NCI-H2227 (cell line): ENCODE results near the gene COL26A1.
"Not testable (repeated sequence)": the region's sequence is repeated elsewhere in the genome, so short reads cannot be mapped to it uniquely, and the experiment has no call there.

ENCODE experiments used
- DNase-seq: peaks from one replicate; lab custom pipeline; 2025; ENCODE audit not compliant: unreplicated experiment; lab: John Stamatoyannopoulos, UW

COL26A1 gene

DNA sequence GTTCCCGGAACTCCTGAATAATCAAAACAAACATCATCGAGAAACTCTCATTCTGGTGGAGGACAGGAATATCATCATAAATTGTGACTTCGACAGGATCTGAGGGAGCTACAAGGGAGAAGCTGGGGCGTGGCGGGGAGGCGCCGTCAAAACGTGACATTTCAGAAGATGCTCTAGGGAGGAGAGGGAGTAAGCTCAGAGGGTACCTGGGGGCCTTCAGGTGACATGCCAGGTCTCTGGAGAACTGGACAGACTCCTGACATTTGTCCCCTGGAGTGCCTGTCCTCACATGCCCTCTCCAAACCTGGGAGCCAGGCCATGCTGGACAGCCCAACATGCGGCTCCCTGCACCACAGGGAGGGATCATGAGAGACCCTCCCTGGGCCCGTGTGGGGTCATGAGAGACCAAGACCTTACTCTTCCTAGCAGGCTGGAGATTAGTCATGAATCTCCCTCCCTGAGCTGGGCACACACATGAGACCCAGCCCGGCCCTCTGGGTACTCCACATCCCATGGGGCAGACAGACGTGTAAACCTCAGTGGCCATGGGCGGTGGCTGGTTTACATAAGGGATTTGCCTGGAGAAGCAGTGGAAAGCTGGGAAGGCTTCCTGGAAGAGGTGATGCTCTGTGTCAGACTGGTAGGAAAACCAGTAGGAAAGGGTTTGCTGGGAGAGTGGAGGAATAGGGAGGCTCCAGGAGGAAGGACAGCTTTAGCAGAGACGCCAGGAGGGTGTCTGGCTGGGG is 185.4 kb downstream of the COL26A1 start:
- DNase-seq = no peak

DNA sequence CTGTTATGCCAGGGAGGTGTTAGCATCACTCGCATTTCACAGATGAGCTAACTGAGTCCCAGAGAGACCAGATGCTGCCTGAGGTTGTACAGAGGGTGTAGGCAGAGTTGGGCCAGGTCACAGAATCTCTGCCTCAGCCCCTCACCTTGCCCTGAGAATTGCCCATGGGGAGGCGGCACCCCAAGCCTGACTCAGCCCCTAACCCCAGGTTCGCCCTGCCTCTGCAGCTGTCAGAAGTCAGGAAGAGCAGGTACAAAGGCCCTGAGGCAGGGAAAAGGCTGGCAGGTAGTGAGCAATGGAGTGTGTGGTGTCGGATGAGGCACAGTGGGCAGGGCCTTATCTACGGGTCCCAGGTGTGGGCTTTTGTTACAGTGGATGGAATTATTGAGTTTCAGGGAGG is 187.1 kb downstream of the COL26A1 start:
- DNase-seq = no peak

DNA sequence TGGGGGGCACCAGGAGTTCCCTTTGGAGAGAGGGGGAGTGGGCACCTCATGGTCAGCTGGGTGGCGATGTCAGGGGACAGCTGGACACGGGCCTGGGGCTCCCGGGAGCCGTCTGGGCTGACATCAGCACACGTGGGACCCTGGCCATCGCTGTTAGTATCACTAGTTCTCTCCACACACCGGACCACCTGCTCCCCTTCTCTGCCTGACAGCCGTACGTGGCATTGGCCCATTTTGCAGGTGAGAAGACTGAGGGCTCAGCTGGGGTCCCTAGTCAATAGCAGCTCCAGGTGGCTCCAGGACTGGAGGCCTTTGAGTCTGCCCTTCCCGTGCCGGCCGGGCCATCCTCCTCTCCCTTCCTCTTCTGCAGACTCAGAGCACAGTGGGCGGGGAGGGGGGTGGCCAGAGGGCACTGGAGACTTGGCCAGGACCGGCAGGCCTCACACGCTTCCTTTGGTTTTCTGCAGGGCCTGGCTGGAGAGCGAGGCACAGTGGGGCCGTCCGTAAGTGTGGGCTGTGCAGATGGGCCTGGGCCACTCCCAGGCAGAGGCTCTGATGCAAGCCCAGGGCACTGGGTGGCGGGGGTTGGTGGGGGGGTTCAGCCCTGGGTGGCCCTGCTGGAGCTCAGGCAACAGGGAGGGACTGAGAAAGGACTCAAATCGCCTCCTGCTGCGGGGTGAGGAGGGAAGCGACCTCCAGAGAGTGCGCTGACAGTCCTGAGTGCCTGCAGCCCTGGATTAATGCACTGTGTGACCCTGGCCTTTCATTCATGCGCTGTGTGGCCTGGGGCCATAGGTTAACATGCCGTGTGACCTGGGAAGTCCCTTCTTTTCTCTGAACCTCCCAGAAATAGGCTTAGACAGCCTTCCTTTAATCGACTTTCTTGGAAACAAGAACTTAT is 188.2 kb downstream of the COL26A1 start:
- no peak for DNase-seq

DNA sequence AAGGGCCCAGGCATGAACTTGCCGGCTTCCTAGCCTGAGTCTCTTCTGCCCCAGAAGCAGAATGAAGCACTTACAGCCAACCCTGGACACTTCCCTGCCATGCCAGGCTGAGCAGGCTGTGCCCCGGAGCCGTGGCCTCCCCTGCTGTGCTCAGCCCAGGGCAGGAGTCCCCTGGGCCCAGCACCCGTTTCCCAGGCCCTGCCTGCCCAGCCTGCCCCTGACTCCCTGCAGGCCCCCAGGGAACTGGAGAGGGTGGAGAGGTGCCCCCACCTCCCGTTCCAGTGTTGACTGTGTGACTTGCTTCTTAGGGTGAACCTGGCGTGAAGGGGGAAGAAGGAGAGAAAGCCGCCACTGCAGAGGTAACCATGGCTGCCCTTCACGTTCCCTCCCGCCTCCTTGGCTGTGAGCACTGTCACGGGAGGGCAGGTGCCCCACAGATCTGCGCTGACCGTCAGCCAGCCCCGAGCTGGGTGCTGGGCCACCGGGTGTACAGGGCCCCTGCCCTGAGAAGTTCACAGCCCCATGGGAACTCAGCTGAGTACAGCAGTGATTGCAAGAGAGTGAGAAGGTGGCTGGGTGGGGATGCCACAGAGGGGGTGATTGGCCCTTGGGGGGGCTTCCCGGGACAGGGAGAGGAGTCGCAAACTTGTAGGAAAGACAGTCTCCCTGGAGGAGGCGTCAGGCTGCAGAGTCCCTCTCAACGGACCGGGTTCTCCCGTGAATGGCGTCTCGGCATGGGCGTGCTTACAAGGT is 190.5 kb downstream of the COL26A1 start:
- DNase-seq = no peak

DNA sequence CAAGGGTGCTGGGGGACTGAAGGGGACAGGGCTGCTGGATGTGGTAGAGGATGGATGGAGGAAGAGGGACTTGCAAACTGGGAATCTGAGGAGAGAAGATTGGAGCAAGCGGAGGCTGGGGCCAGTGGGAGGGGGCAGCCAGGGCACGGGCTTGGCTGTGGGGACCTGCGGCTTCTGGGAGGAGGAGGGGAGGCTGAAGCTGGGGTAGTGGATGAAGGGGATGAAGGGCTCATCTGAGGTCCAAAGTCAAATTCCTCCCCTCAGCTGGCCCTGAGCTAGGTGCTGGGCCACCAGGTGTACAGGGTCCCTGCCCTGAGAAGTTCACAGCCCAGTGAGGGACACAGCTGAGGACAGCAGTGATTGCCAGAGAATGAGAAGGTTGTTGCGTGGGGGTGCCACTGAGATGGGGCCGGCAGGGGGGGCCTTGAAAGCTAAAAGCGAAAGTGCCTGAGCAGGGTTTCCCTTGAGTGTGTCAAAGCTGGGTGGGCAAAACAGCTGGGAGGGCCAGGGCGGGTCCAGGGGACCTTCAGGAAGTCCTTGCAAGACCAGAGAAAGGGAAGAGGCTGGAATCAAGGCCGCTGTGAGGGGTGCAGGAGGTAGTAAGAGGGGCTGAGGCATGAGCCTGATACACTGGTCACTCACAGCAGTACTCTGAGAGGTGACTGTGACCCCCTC is 191.2 kb downstream of the COL26A1 start:
- no peak for DNase-seq

DNA sequence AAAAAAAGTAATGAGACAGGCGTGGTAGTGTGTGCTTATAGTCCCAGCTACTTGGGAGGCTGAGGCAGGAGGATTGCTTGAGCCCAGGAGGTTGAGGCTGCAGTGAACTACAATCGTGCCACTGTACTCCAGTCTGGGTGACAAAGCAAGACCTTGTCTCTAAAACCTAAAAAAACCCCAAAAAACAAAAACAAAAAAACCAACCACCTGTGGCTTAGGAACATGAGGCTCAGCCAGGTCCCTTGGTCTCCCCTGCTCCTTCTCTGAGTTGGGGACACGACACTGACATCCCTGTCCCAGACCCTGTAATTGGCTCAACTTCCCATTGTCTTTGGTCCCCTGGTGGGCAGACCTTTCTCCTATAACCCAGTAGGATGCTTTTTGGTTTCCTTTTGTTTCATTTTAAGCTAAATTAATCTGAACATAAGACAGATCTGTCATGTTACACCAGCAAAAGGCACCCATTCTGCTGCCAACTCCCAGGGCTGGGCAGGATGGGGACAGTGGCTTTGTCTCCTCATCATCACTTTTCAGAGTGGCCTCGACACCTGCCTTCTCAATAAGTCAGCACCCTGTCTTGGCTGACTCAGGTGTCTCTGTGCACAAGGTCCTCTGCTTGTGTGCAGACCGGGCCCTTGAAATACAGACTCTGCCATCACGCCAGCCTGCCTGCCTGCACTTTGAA is 192.1 kb downstream of the COL26A1 start:
- DNase-seq = no peak

DNA sequence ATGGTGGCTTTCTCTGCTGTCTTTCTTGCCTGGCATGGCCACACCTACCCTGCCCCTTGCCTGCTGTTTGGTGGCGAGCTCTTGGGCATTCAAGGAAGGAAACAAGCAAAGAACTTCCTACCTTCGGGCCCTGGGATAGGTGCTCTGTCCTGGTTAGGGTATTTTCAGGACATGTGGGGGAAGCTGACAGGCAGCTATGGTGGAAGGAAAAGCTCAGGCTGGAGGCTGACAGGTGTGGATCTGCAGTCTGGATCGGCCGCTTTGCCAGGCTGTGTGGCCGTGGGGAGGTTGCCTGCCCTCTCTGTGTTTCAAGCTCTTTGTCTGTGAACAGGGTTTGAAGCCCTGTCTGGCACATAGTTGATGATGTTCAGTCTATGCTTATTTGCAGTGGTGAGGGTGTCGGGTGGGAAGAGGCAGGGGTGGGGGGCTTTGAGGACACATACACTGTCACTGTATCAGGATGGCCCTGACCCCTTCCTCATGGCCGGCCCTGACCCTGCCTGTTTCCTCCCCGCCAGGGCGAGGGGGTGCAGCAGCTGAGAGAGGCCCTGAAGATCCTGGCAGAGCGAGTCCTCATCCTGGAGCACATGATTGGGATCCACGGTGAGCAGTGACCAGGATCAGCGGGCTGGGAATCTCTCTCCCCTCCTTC is 192.7 kb downstream of the COL26A1 start:
- no peak for DNase-seq

DNA sequence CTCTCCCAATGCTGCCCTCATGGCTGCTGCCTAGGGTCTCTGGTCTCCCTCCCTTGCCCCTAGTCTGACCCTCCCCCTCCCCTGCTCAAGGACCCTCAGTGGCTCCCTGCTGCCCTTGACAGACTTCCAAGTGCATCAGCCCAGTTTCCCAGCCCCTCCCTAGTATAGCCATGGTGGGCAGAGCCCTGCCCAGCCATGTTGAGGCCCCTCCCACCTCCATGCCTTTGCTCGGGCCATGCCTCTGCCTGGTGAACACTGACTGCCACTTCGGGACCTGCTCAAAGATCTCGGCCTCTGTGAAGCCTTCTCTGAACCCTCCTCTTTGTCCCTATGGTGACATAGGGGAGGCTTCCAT is 193.2 kb downstream of the COL26A1 start:
- DNase-seq = no peak

DNA sequence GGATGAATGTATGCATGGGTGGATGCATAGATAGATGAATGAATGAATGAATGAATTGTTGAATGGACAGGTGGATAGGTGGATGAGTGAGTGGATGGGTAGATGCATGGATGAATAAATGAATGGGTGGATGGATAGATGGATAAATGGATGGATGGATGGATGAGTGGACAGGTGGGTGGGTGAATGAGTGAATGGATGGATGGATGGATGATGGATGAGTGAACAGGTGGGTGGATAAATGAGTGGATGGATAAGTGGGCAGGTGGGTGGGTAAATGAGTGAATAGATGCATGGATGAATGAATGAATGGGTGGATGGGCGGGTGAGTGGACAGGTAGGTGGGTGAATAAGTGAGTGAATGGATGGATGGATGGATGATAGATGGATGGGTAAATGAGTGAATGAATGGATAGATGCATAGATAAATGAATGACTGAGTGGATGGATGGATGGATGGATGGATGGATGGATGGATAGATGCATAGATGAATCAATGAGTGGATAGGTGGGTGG is 193.8 kb downstream of the COL26A1 start:
- DNase-seq = no peak

DNA sequence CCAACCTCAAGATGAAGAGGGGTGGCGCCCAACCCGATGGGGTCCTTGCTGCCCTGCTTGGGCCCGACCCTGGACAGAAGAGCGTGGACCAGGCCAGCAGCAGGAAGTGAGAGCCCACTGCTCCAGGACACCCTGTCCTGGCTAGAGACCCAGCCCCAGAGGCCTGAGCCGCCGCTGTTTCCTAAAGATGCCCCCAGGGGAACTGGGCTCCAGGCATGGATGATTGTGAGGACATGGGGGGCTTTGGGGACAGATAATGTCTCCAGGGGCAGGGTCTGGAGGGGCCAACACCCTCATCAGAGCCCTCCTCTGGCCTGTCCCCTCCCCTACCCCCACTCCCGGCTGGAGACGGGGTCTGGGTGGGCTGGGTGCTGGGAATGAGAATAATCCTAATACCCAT is 194.7 kb downstream of the COL26A1 start:
- DNase-seq = no peak

DNA sequence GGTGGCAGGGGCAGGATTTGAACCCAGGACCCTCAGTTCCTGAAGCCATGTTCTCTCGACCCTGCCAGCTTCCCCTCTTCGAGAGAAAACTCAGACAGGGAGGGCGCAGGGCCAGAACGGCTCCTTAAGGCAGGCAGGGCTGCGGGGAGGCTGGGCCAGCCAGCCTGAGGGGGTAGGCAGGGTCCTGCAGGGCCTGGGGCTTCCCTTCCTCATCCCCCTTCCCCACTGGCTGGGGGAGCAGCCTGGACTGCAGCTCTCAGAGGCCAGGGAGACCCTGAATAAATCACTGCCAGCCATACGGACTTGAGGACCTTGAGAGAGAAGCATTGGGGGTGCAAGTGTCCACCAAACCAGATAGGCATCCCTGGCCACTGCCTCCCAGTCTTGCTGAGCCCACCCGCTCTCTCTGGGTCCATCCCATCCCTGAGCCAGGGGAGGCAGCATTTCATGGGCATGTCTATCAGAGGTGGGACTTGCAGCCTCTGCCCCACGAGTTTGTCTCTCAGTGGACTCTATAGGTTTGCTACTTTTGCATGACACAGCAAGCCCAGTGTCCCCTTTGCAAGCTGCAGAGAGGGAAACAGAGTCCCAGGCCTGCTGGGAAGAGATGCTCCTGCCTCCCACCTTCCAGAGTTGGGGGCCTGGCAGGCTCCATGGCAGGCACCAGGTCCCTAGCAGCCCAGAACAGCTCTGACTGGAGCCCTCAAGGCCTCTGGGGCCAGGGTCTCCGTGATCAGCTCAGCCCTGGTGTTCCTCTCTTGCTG is 195.5 kb downstream of the COL26A1 start:
- DNase-seq = no peak

DNA sequence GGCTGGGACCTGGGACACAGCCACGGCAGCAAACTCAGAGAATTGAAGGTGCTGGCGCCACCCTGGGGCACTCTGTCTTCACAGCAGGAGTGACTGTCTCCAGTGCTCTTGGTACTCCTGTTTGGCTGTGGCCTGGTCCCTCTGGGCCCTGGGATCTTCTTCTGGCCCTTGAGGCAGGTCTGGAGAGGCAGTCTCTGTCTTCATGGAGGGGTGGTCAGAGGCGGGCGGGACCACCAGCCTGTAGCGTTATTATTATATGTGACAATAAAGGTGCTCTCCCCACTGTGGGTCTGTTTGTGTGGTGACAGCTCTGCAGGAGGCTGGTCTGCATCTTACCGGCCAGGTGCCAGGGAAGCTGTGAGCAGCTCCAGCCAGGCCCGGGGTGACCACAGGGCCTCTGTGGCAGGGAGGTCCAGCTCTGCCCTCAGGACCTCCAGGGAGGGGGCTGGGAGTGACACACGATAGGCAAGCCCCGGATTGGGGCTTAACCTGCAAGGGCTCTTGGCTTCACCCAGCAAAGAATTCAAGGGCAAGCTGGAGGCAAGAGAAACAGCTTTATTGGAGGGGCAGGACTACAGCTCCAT is 196.2 kb downstream of the COL26A1 start:
- DNase-seq = no peak

DNA sequence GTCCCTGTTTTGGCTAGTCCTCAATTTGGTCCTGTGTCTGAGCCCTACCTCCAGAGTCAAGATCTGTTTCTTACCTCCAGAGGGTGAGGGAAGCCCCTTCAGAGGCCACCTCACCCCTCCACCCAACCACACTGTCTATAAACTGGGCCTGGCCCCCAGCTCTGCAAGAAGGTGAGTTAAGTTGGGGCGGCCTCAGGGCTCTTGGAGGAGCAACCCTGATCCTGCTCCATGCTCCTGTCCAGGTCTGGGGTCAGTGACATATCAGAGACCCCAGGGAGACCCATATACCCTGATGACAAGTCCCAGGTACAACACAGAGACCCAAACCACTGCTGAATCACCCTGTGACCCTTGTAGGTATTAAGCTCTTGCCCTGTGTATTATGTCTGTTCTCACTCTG is 196.9 kb downstream of the COL26A1 start:
- DNase-seq = no peak

DNA sequence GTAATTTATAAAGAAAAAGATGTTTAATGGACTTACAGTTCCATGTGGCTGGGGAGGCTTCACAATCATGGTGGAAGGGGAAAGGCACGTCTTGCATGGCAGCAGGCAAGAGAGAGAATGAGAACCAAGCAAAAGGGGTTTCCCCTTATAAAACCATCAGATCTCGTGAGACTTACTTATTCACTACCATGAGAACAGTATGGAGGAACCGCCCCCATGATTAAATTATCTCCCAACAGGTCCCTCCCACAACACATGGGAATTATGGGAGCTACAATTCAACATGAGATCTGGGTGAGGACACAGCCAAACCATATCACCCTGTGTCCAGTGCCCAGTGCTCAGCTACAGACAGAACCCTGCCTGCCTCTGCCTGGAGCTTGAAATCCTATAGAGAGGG is 197.3 kb downstream of the COL26A1 start:
- not testable (repeated sequence) for DNase-seq

DNA sequence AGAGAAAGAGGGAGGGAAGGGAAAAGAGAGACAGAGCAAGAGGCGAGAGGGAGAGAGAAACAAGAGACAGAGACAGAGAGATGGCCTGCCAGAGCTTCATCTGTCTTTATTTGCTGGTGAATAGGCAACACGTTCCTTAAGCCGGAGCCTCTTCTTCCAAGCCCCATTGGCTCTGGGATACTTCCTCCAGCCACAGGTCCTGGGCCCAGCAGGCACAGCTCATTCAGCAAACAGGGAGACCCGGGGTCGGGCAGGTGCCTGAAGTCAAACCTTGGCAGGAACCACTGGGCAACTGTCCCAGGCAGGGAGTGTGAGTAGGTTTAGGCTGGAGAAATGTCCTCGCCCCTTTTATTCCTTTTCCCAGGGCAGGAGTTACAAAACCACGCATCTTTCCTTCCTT is 198.2 kb downstream of the COL26A1 start:
- no peak for DNase-seq

DNA sequence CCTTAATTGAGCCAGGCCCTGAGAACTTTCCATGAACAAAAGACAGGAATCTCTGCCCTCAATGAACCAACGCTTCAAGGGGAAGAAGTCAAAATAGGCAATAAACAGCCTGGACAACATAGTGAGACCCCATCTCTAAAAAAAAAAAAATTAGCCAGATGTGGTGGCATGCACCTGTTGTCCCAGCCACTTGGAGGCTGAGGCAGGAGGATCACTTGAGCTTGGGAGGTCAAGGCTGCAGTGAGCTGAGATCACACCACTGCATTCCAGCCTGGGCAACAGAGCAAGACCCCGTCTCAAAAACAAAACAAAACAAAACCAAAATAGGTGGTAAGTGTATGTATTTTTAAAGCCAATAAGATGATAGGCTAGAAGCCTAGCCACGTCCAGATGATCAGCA is 198.6 kb downstream of the COL26A1 start:
- DNase-seq = not testable (repeated sequence)

DNA sequence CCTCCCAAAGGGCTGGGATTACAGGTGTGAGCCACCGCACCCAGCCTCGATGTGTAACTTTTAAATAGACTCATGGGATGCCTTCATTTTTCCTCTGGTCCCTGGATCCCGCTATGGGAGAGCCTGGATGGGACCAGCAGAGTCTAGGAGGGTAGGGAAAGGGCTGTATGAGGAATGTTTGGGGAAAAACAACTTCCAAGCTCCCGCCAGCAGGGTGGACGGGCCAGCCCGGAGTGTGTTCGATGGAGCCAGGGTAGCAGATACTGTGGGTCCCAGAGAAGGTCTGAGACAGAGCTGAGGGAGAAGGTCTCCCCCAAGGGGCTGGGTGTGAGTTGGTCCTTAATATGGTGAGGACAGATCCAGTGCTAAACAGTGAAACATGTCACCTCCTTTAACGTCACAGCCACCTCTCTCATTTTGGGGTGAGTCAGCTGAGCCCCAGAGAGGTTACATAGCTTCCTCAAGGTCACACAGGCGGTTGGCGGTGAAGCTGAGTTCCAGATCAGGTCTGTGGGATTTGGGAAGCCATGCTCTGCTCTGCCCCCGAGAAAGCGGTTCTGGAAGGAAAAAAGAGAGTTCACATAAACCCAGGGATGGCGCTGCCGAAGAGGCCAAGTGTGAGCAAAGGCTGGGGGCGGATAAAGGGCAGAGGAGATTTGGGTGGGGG is 200.0 kb downstream of the COL26A1 start:
- no peak for DNase-seq

DNA sequence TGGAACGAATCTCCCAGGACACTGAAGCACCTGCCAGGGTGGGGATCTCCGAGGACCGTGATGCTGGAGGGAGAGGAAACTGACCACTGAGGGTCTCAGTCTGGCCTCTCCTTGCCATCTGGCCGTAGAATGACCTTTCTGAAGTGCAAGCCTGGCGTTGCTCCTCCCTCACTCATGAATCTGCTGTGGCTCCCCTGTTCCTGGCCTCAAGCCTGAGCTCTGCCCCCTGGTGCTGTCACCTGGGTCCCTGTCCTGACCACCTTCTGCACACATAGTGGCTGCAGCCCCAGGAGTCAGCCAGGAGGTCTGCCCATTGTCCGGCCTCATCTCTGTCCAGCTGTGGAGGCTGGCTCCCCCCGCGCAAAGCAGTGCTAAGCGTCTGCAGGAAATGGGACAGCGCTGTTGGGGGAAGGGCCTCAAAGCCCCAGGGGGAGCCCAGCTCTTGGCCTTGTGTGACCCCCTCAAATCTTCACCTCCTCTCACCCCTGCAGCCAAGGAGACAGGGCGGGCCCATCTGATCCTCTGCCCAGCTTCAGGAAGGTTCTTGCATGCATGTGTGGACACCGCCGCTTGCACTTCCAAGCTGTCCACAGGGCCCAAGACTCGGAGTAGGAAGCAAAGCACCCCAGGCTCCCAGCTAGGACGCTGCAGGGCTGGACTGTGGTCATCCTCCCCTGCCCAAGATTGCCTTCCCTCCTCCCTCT is 200.7 kb downstream of the COL26A1 start:
- DNase-seq = no peak
